PC-9 (cell line): ENCODE measurements around the gene RUNX3.

Experiments
- EZH2 ChIP-seq: fragments of 200-600 bp; sonication (generic); IDR thresholded peaks from 2 replicates; pipeline ENCODE4 v1.8.0; 2017; ENCODE audit warnings: antibody characterized with exemption, low read depth
- TF ChIP-seq, protein P1 (sequence below): fragments of 200-600 bp; sonication (generic); conservative IDR thresholded peaks from 2 replicates; pipeline ENCODE4 v1.6.1; 2017; ENCODE audit warnings: mixed run types, antibody characterized with exemption, mild to moderate bottlenecking, moderate library complexity

DNA sequence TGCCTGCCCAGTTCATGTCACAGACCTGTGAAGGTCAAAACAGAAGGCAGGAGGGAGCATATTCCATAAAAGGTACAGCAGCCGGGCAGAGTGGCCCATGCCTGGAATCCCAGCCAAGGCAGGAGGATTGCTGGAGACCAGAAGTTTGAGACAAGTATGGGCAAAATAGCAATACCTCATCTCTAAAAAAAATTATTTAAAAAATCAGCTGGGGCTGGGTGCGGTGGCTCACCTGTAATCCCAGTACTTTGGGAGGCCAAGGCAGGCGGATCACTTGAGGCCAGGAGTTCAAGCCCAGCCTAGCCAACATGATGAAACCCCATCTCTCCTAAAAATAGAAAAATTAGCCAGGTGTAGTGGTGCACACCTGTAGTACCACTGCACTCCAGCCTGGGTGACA, 64.5 kb downstream of the RUNX3 start:
- TF ChIP-seq, protein P1, sequence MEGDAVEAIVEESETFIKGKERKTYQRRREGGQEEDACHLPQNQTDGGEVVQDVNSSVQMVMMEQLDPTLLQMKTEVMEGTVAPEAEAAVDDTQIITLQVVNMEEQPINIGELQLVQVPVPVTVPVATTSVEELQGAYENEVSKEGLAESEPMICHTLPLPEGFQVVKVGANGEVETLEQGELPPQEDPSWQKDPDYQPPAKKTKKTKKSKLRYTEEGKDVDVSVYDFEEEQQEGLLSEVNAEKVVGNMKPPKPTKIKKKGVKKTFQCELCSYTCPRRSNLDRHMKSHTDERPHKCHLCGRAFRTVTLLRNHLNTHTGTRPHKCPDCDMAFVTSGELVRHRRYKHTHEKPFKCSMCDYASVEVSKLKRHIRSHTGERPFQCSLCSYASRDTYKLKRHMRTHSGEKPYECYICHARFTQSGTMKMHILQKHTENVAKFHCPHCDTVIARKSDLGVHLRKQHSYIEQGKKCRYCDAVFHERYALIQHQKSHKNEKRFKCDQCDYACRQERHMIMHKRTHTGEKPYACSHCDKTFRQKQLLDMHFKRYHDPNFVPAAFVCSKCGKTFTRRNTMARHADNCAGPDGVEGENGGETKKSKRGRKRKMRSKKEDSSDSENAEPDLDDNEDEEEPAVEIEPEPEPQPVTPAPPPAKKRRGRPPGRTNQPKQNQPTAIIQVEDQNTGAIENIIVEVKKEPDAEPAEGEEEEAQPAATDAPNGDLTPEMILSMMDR: no peak
- no peak for TF ChIP-seq EZH2
